H1 (cell line): ENCODE data around the gene PNLIP. TPM values are rescaled to one million over a fixed set of nuclear protein-coding genes. Genes with fewer than 3 reads are reported as not detected.

Experiments used
- CTCF ChIA-PET: fragments of 300-600 bp; sonication (Branson Sonifier 250); formaldehyde crosslinking; loops from one replicate; lab custom pipeline; 2021; ENCODE audit not compliant: partially characterized antibody; lab: Charles Lee
- POLR2A ChIA-PET: fragments of 300-600 bp; sonication (Branson Sonifier 250); formaldehyde crosslinking; loops from one replicate; lab custom pipeline; 2021; ENCODE audit warnings: inconsistent platforms; ENCODE audit not compliant: partially characterized antibody; lab: Charles Lee
- DNase-seq, 2 experiments: peaks; one replicate each; pipeline versions ENCODE4 v3.0.0 to v3.0.0-alpha.2; 2010 to 2022; ENCODE audit warnings: low spot score in 2 of 2, low read depth in 1 of 2, mixed read lengths in 1 of 2
- FAIRE-seq: peaks from 2 replicates; lab custom pipeline; 2011; peaks lifted over from hg19 to GRCh38; lab: Jason Lieb, UNC
- H2AFZ ChIP-seq: 2 replicates; pipeline ENCODE4 v1.8.1; 2012; ENCODE audit warnings: low read length, inconsistent platforms
- H2AK5ac ChIP-seq: 2 replicates; pipeline ENCODE4 v1.6.1; 2013; ENCODE audit warnings: low read depth, low read length
- H2BK120ac ChIP-seq: replicated peaks from 2 replicates; pipeline ENCODE3; 2013; ENCODE audit warnings: low read depth, low read length, inconsistent platforms
- H2BK12ac ChIP-seq: 2 replicates; pipeline ENCODE4 v1.6.1; 2013; ENCODE audit warnings: low read depth, low read length
- H2BK15ac ChIP-seq: 2 replicates; pipeline ENCODE4 v1.6.1; 2013; ENCODE audit warnings: low read length
- H2BK20ac ChIP-seq: 2 replicates; pipeline ENCODE4 v1.6.1; 2013; ENCODE audit warnings: low read length
- H2BK5ac ChIP-seq: 2 replicates; pipeline ENCODE4 v1.6.1; 2013; ENCODE audit warnings: low read depth, low read length
- H3K14ac ChIP-seq: 2 replicates; pipeline ENCODE4 v1.6.1; 2013; ENCODE audit warnings: inconsistent platforms; ENCODE audit not compliant: insufficient read length
- H3K18ac ChIP-seq: 2 replicates; pipeline ENCODE4 v1.6.1; 2013; ENCODE audit warnings: low read length; ENCODE audit errors: extremely low read depth
- H3K23ac ChIP-seq: 2 replicates; pipeline ENCODE4 v1.6.1; 2013; ENCODE audit warnings: inconsistent platforms; ENCODE audit not compliant: insufficient read length
- H3K23me2 ChIP-seq: 2 replicates; pipeline ENCODE4 v1.6.1; 2013; ENCODE audit warnings: low read depth, low read length
- H3K27ac ChIP-seq: 2 replicates; pipeline ENCODE4 v1.6.1; 2011; ENCODE audit warnings: low read depth, low read length, inconsistent platforms
- H3K27me3 ChIP-seq, 4 experiments: replicated peaks in 1 of 4; 1 replicate in 1 of 4; 2 replicates in 3 of 4; pipeline versions ENCODE4 v1.6.1 to v1.8.1; 2011 to 2013; ENCODE audit warnings: low read length in 3 of 4, mild to moderate bottlenecking in 3 of 4, inconsistent platforms in 2 of 4, mixed read lengths in 2 of 4, moderate library complexity in 1 of 4; ENCODE audit not compliant: control insufficient read depth in 3 of 4, insufficient read depth in 3 of 4; ENCODE audit errors: extremely low read depth in 1 of 4
- H3K36me3 ChIP-seq, 4 experiments: 2 replicates each; pipeline versions ENCODE4 v1.6.1 to v1.8.1; 2011 to 2013; ENCODE audit warnings: mild to moderate bottlenecking in 4 of 4, low read length in 3 of 4, moderate library complexity in 2 of 4, control low read depth in 1 of 4, inconsistent platforms in 1 of 4; ENCODE audit not compliant: insufficient read depth in 4 of 4, control insufficient read depth in 2 of 4
- H3K4ac ChIP-seq: replicated peaks from 2 replicates; pipeline ENCODE3; 2013; ENCODE audit warnings: low read length, low read depth, mixed read lengths, inconsistent platforms; ENCODE audit not compliant: insufficient read length
- H3K4me1 ChIP-seq, 4 experiments: replicated peaks in 1 of 4; 1 replicate in 1 of 4; 2 replicates in 3 of 4; pipeline versions ENCODE4 v1.6.1 to v1.8.1; 2011 to 2013; ENCODE audit warnings: low read length in 3 of 4, inconsistent platforms in 2 of 4, mixed read lengths in 1 of 4; ENCODE audit not compliant: insufficient read depth in 4 of 4, control insufficient read depth in 3 of 4
- H3K4me2 ChIP-seq, 2 experiments: 2 replicates each; pipeline versions ENCODE4 v1.6.1 to v1.8.1; 2011 to 2013; ENCODE audit warnings: low read depth in 2 of 2, low read length in 2 of 2, control low read depth in 1 of 2, inconsistent platforms in 1 of 2, mild to moderate bottlenecking in 1 of 2; ENCODE audit not compliant: insufficient read depth in 1 of 2
- H3K4me3 ChIP-seq, 4 experiments: fragments of 200-600, 300-600 bp in 1 of 4; sonication (generic), shearing (Covaris generic), sonication (Bioruptor Twin) in 1 of 4; 2 replicates each; pipeline versions ENCODE4 v1.5.1 to v1.8.1; 2011 to 2016; ENCODE audit warnings: low read length in 4 of 4, low read depth in 3 of 4, control low read depth in 2 of 4, inconsistent platforms in 2 of 4, mild to moderate bottlenecking in 2 of 4, mixed read lengths in 1 of 4, moderate library complexity in 1 of 4; ENCODE audit not compliant: insufficient read depth in 2 of 4; ENCODE audit errors: extremely low read depth in 1 of 4
- H3K56ac ChIP-seq: replicated peaks from 2 replicates; pipeline ENCODE3; 2013; ENCODE audit warnings: low read depth, mild to moderate bottlenecking, mixed read lengths, low read length, inconsistent platforms; ENCODE audit not compliant: insufficient read length
- H3K79me1 ChIP-seq: 2 replicates; pipeline ENCODE4 v1.6.1; 2013; ENCODE audit warnings: low read depth, low read length, control low read depth
- H3K79me2 ChIP-seq, 2 experiments: 2 replicates each; pipeline versions ENCODE4 v1.6.1 to v1.8.1; 2012 to 2013; ENCODE audit warnings: low read length in 2 of 2, mild to moderate bottlenecking in 2 of 2, inconsistent platforms in 1 of 2; ENCODE audit not compliant: insufficient read depth in 2 of 2, control insufficient read depth in 1 of 2
- H3K9ac ChIP-seq, 4 experiments: replicated peaks in 1 of 4; 1 replicate in 1 of 4; 2 replicates in 3 of 4; pipeline versions ENCODE4 v1.6.1 to v1.8.1; 2011 to 2013; ENCODE audit warnings: low read depth in 3 of 4, low read length in 3 of 4, control low read depth in 2 of 4, mild to moderate bottlenecking in 2 of 4, moderate library complexity in 2 of 4, inconsistent platforms in 1 of 4; ENCODE audit errors: extremely low read depth in 1 of 4
- H3K9me3 ChIP-seq, 2 experiments: 2 replicates each; pipeline versions ENCODE4 v1.6.1 to v1.8.1; 2012 to 2013; ENCODE audit warnings: mild to moderate bottlenecking in 2 of 2, moderate library complexity in 2 of 2, control low read depth in 1 of 2, inconsistent platforms in 1 of 2, low read depth in 1 of 2, low read length in 1 of 2, mixed read lengths in 1 of 2; ENCODE audit not compliant: insufficient read depth in 2 of 2
- H4K20me1 ChIP-seq, 2 experiments: replicated peaks in 1 of 2; 2 replicates each; pipeline versions ENCODE3 to v1.8.1; 2011 to 2013; ENCODE audit warnings: inconsistent platforms in 2 of 2, low read length in 2 of 2, mild to moderate bottlenecking in 1 of 2; ENCODE audit not compliant: insufficient read depth in 2 of 2, control insufficient read depth in 1 of 2
- H4K5ac ChIP-seq: 2 replicates; pipeline ENCODE4 v1.6.1; 2013; ENCODE audit warnings: low read length, low read depth, mixed read lengths, inconsistent platforms; ENCODE audit not compliant: insufficient read length
- H4K8ac ChIP-seq: 2 replicates; pipeline ENCODE4 v1.8.0; 2013; ENCODE audit warnings: mild to moderate bottlenecking, moderate library complexity, low read length, inconsistent platforms; ENCODE audit not compliant: insufficient read depth; ENCODE audit errors: extremely low read depth
- H4K91ac ChIP-seq: replicated peaks from 2 replicates; pipeline ENCODE3; 2013; ENCODE audit warnings: low read length, mixed read lengths, inconsistent platforms; ENCODE audit not compliant: insufficient read length
- BRCA1 ChIP-seq: IDR thresholded peaks from 2 replicates; pipeline ENCODE4 v1.6.1; 2012; ENCODE audit warnings: low read depth, low read length, improper control_type of control experiment
- CHD2 ChIP-seq: IDR thresholded peaks from 2 replicates; pipeline ENCODE4 v1.6.1; 2012; ENCODE audit warnings: low read length, improper control_type of control experiment
- GABPA ChIP-seq: IDR thresholded peaks from 2 replicates; pipeline ENCODE4 v1.6.1; 2011; ENCODE audit warnings: mild to moderate bottlenecking, low read length, moderate library complexity, borderline replicate concordance; ENCODE audit not compliant: insufficient read depth
- HDAC2 ChIP-seq, 2 experiments: fragments of 300-600 bp in 1 of 2; sonication (generic) in 1 of 2; IDR thresholded peaks; 2 replicates each; pipeline ENCODE4 v1.6.1; 2011 to 2012; ENCODE audit warnings: low read depth in 2 of 2, low read length in 2 of 2, mild to moderate bottlenecking in 2 of 2, moderate library complexity in 2 of 2, borderline replicate concordance in 1 of 2, inconsistent platforms in 1 of 2
- JUN ChIP-seq: IDR thresholded peaks from 2 replicates; pipeline ENCODE4 v1.6.1; 2011; ENCODE audit warnings: low read depth, mild to moderate bottlenecking, improper control_type of control experiment, low read length
- KDM5A ChIP-seq: fragments of 200-600 bp; IDR thresholded peaks from 2 replicates; pipeline ENCODE4 v1.7.1; 2012; ENCODE audit warnings: mild to moderate bottlenecking, low read length, inconsistent platforms, mixed read lengths
- SAP30 ChIP-seq: fragments of 300-600 bp; sonication (generic); IDR thresholded peaks from 2 replicates; pipeline ENCODE4 v1.7.1; 2012; ENCODE audit warnings: low read length, moderate library complexity, mild to moderate bottlenecking, inconsistent platforms; ENCODE audit not compliant: insufficient read depth, insufficient replicate concordance
- SIX5 ChIP-seq: IDR thresholded peaks from 2 replicates; pipeline ENCODE4 v1.6.1; 2011; ENCODE audit warnings: mild to moderate bottlenecking, low read depth, low read length
- SP4 ChIP-seq: IDR thresholded peaks from 2 replicates; pipeline ENCODE4 v1.6.1; 2012; ENCODE audit warnings: low read length, inconsistent platforms
- polyA plus RNA-seq, 7 experiments: library from polyadenylated mRNA; depleted of rRNA in 3 of 7; stranded (reverse) in 5 of 7; unstranded in 2 of 7; fragments of >200 nt in 5 of 7; fragments of 200-250 nt in 2 of 7; gene quantifications; 1 replicate in 5 of 7; 2 replicates in 1 of 7; 4 replicates in 1 of 7; pipeline versions ENCODE4 v1.2.1 to v1.2.3, GENCODE V29; 2011 to 2013; ENCODE audit warnings: missing spikeins in 2 of 7, mixed read lengths in 2 of 7
- total RNA-seq: library from RNA; stranded (reverse); fragmentation: NEBNext Ultra II Directional; extraction: Animal tissue kit (Norgen Biotek cat#: 25700); gene quantifications from 2 replicates; pipeline ENCODE4 v1.2.1, GENCODE V29; 2021
- TF ChIP-seq, protein P1 (sequence below): IDR thresholded peaks from 2 replicates; pipeline ENCODE4 v1.6.1; 2012; ENCODE audit warnings: inconsistent platforms

PNLIP gene
- total and polyA plus RNA-seq, 2 of the 8 experiments (the other 6 are each of a cell fraction or from before 2014, with no cell fraction given) = not detected

DNA sequence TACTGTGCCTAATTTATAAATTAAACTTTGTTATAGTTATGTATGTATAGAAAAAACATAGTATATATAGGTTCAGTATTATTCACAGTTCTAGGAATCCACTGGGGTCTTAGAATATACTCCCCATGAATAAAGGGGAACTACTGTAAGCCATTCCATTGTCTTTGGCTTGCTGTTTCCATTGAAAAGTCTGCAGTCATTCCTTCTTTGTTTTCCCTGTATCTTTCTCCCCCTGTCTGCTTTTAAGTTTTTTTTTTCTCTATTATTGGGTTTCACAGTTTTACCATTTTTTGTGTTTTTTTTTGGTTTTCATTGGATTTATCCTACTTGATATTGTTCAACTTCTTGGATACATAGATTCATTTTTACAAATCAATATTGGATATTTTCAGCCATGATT lies 6.7 kb upstream of the PNLIP start:
- H3K4ac ChIP-seq = no peak overlapping the region
- H3K9ac ChIP-seq = no peak overlapping the region
- no peak overlapping the region for H2AFZ ChIP-seq
- no peak overlapping the region for H4K5ac ChIP-seq
- no peak overlapping the region for H2BK120ac ChIP-seq
- POLR2A ChIA-PET = no interaction called here
- H4K20me1 ChIP-seq = no peaks in the 10 kb centered on the region
- no peak overlapping the region for H2BK5ac ChIP-seq
- no peak overlapping the region for H3K4me2 ChIP-seq
- CTCF ChIA-PET = no interaction called here
- H3K14ac ChIP-seq = no peak overlapping the region
- no peak overlapping the region for H3K4me3 ChIP-seq
- no peaks in the 10 kb centered on the region for H3K36me3 ChIP-seq
- H3K79me1 ChIP-seq = no peaks in the 10 kb centered on the region
- H3K56ac ChIP-seq = no peak overlapping the region
- no peaks in the 10 kb centered on the region; the same call in 1 of the 2 replicates for H3K23me2 ChIP-seq
- H3K27me3 ChIP-seq = no peaks in the 10 kb centered on the region
- H3K4me1 ChIP-seq = no peaks in the 10 kb centered on the region; a peak in 2 of 7 replicates
- no peak overlapping the region for H2BK15ac ChIP-seq
- peaks cover 0 to 9% of the 10 kb centered on the region in 2 experiments; a peak in 2 of 4 replicates for H3K9me3 ChIP-seq
- no peak overlapping the region for H2AK5ac ChIP-seq
- TF ChIP-seq BRCA1 (no peak), KDM5A (no peak), SP4 (no peak), HDAC2 (IDR thresholded peaks at IDR 0.05; ENCODE audit: borderline replicate concordance in 1 of 2, low read depth in 2 of 2, low read length in 2 of 2) (no peak), GABPA (no peak), SAP30 (no peak), CHD2 (no peak), SIX5 (no peak), JUN (no peak)
- TF ChIP-seq, protein P1, sequence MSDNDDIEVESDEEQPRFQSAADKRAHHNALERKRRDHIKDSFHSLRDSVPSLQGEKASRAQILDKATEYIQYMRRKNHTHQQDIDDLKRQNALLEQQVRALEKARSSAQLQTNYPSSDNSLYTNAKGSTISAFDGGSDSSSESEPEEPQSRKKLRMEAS = no peak
- H4K8ac ChIP-seq = no peak overlapping the region
- no peak overlapping the region for H3K18ac ChIP-seq
- FAIRE-seq = no peak
- H4K91ac ChIP-seq = no peak overlapping the region
- H2BK20ac ChIP-seq = no peak overlapping the region
- no peak overlapping the region for H2BK12ac ChIP-seq
- H3K27ac ChIP-seq = no peak overlapping the region
- DNase-seq = no peak
- no peak overlapping the region for H3K23ac ChIP-seq
- H3K79me2 ChIP-seq = no peaks in the 10 kb centered on the region
